HepG2 (cell line): ENCODE results near the gene MYO3B. TPM values are rescaled to one million over a fixed set of nuclear protein-coding genes. Genes with fewer than 3 reads are reported as not detected.

Experiments used
- ATAC-seq: fragments of 200-7000 bp; cut with Tn5 transposase; 3 replicates; pipeline ENCODE4 v1.9.1; 2020; ENCODE audit warnings: mild to moderate bottlenecking, moderate library complexity
- BruUV-seq: library from RNA; stranded (reverse); fragments of 400-500 nt; replicated peaks from 2 replicates; lab custom pipeline; 2021; lab: Mats Ljungman, UMichigan
- CTCF ChIA-PET: fragments of 300-600 bp; formaldehyde crosslinking; extraction: SDS; loops from one replicate; lab custom pipeline; 2021; ENCODE audit warnings: low total read pairs, inconsistent platforms, low intra/inter-chr PET ratio; lab: Yijun Ruan, JAX
- POLR2A ChIA-PET: fragments of 350-600 bp; sonication (Branson Sonifier 250); formaldehyde crosslinking; loops from one replicate; lab custom pipeline; 2020; ENCODE audit warnings: antibody characterized with exemption, inconsistent platforms; lab: Yijun Ruan, JAX
- DNase-seq: peaks from one replicate; pipeline ENCODE4 v3.0.0-alpha.2; 2015; ENCODE audit warnings: low spot score
- FAIRE-seq: peaks from 3 replicates; lab custom pipeline; 2011; peaks lifted over from hg19 to GRCh38; lab: Jason Lieb, UNC
- H2AFZ ChIP-seq: one replicate; pipeline ENCODE4 v1.6.1; 2011; ENCODE audit warnings: low read length, inconsistent platforms
- H3K27ac ChIP-seq: fragments of 300-600 bp; 3 replicates; pipeline ENCODE4 v1.8.0; 2011; ENCODE audit warnings: mixed run types, mild to moderate bottlenecking, mixed read lengths, low read length, inconsistent platforms; ENCODE audit not compliant: insufficient read depth; ENCODE audit errors: extremely low read length
- H3K27me3 ChIP-seq, 2 experiments: fragments of 200-600 bp in 1 of 2; 2 replicates in 1 of 2; 3 replicates in 1 of 2; pipeline versions ENCODE4 v1.6.0 to v1.8.0; 2011; ENCODE audit warnings: low read length in 2 of 2, mild to moderate bottlenecking in 2 of 2, moderate library complexity in 2 of 2, inconsistent platforms in 1 of 2; ENCODE audit not compliant: insufficient read depth in 2 of 2, control insufficient read depth in 1 of 2
- H3K36me3 ChIP-seq, 2 experiments: fragments of 200-600 bp in 1 of 2; replicated peaks in 1 of 2; 2 replicates in 1 of 2; 3 replicates in 1 of 2; pipeline versions ENCODE4 v1.5.1 to v1.8.0; 2011; ENCODE audit warnings: low read length in 2 of 2, inconsistent platforms in 1 of 2; ENCODE audit not compliant: insufficient read depth in 2 of 2, control insufficient read depth in 1 of 2
- H3K4me1 ChIP-seq: 2 replicates; pipeline ENCODE4 v1.5.1; 2012; ENCODE audit warnings: low read length, inconsistent platforms; ENCODE audit not compliant: insufficient read depth
- H3K4me2 ChIP-seq: 2 replicates; pipeline ENCODE4 v1.6.0; 2011; ENCODE audit warnings: low read depth, low read length, inconsistent platforms
- H3K4me3 ChIP-seq, 3 experiments: fragments of 200-600 bp in 1 of 3; sonication (generic), shearing (Covaris generic) in 1 of 3; replicated peaks in 1 of 3; 2 replicates each; pipeline ENCODE4 v1.5.1; 2011 to 2016; ENCODE audit warnings: low read length in 3 of 3, inconsistent platforms in 2 of 3, low read depth in 2 of 3, mild to moderate bottlenecking in 2 of 3, control low read depth in 1 of 3, mixed read lengths in 1 of 3; ENCODE audit not compliant: insufficient read depth in 1 of 3
- H3K79me2 ChIP-seq: one replicate; pipeline ENCODE4 v1.6.1; 2011; ENCODE audit warnings: low read length, inconsistent platforms; ENCODE audit not compliant: insufficient read depth
- H3K9ac ChIP-seq: 2 replicates; pipeline ENCODE4 v1.6.0; 2011; ENCODE audit warnings: mild to moderate bottlenecking, low read depth, low read length, inconsistent platforms; ENCODE audit not compliant: insufficient read depth
- H3K9me3 ChIP-seq: 2 replicates; pipeline ENCODE4 v1.5.1; 2012; ENCODE audit warnings: mild to moderate bottlenecking, low read length
- H4K20me1 ChIP-seq: 2 replicates; pipeline ENCODE4 v1.6.0; 2011; ENCODE audit warnings: inconsistent platforms, mild to moderate bottlenecking, low read length, moderate library complexity; ENCODE audit not compliant: insufficient read depth
- NR2F2 ChIP-seq: IDR thresholded peaks from 2 replicates; pipeline ENCODE4 v1.6.1; 2012; ENCODE audit warnings: low read depth, inconsistent platforms, borderline replicate concordance
- WGBS: methylation state at CpG from one replicate; pipeline ENCODE4 v1.1.6; 2017; ENCODE audit warnings: low lambda C conversion rate; 5-methylcytosine and 5-hydroxymethylcytosine counted together
- in situ Hi-C: cut with HindIII; loops from 2 replicates; pipeline ENCODE4 v1.10.0; 2017; ENCODE audit warnings: low pct_unique_long_range_greater_than_20kb; ENCODE audit not compliant: extremely low pct_ligation_motif_present
- intact Hi-C: fragments of 100-400 bp; cut with micrococcal nuclease; formaldehyde crosslinking; loops from one replicate; pipeline ENCODE4 v1.10.0; 2022; ENCODE audit not compliant: unreplicated experiment
- polyA plus RNA-seq, 8 experiments: library from polyadenylated mRNA; depleted of rRNA in 3 of 8; stranded (reverse) in 7 of 8; unstranded in 1 of 8; fragments of >200 nt; fragmentation: Illumina TruSeq in 4 of 8; extraction: Trizol in 4 of 8; gene quantifications; 2 replicates each; pipeline versions ENCODE4 v1.2.1 to v1.2.3, GENCODE V29; 2011 to 2016; ENCODE audit warnings: low read depth in 4 of 8, missing spikeins in 1 of 8, mixed read lengths in 1 of 8; ENCODE audit not compliant: insufficient read depth in 1 of 8
- total RNA-seq, 5 experiments: library from RNA; depleted of rRNA; stranded (reverse); fragments of >200 nt; fragmentation: Illumina TruSeq; extraction: Trizol; gene quantifications; 2 replicates each; pipeline ENCODE4 v1.2.3, GENCODE V29; 2016; ENCODE audit warnings: low read depth in 1 of 5
- TF ChIP-seq, protein P1 (sequence below): sonication (generic); formaldehyde crosslinking; IDR thresholded peaks from 2 replicates; pipeline ENCODE4 v1.4.0; 2020; ENCODE audit warnings: missing genetic modification reagents; ENCODE audit errors: not compliant biosample characterization
- TF ChIP-seq, protein P2 (sequence below): sonication (generic); formaldehyde crosslinking; IDR thresholded peaks from 2 replicates; pipeline ENCODE4 v1.8.0; 2022; ENCODE audit warnings: missing genetic modification reagents, mild to moderate bottlenecking, moderate library complexity, borderline replicate concordance
- TF ChIP-seq, protein P3 (sequence below): sonication (generic); formaldehyde crosslinking; IDR thresholded peaks from 2 replicates; pipeline ENCODE4 v1.5.1; 2020; ENCODE audit warnings: mild to moderate bottlenecking, missing genetic modification reagents, moderate library complexity

The MYO3B gene
- total and polyA plus RNA-seq, 2 of the 13 experiments (the other 11 are each of a cell fraction or from before 2014, with no cell fraction given), result 0.01 TPM; not detected in 1

DNA sequence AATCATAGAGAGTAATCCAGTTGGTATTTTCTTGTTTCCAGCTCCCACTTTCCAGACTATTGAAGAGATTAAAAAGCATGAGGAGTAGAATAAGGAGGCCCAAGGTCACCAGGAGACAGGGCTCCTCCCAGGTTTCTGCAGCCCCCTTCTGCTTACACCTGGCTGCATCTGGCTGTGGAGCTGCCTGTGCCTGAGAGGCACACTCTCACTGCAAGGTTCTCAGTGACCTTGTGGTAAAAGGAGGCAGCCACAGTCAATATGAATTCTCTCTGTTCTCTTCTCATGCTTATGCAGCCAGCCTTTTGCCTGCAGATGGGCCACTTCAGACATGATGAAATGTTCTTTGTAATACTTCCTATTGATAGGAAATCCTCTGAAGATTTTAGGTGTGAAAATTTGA is 233.7 kb downstream of the MYO3B start (continued):
- TF ChIP-seq, protein P1, sequence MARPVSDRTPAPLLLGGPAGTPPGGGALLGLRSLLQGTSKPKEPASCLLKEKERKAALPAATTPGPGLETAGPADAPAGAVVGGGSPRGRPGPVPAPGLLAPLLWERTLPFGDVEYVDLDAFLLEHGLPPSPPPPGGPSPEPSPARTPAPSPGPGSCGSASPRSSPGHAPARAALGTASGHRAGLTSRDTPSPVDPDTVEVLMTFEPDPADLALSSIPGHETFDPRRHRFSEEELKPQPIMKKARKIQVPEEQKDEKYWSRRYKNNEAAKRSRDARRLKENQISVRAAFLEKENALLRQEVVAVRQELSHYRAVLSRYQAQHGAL (CRISPR knock-in tag), result no peak
- TF ChIP-seq, all 625 proteins: peak for 0

DNA sequence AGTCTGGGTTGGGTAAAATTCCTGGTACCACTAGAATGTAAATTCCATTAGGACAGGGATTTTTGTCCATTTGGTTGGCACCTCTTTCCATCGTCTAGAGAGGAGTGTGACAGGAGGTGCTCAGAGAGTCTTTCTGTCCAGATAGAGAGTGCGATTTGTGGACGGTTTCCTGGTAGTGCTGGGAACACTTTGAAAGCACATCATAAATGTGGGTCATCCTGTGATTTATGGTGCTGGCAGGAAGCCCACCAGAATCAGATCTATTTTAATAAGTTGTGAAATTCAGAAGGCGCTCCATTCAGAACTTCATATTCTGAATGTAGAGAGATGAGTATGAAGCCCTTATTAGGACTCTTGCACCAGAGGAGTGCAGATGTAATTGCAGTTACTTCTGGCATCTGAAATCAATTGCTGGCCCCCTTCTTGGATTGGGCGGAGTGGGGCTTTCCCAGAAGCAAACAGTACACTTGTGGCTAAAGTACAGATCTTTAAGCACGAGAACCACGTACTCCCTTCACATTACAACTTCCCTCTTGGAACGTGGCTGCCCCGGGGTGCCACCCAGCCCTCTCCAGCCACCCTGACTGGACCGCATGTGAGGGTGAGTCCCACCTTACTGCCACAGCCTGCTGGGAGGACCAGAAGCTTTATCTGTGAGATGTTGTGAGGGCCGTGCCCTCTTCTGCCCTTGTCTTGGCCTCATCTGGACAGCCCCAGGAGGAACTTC is 243.2 kb downstream of the MYO3B start:
- in situ Hi-C loops, result no loop called here

More for the DNA sequence above, 243.2 kb downstream of the MYO3B start:
- POLR2A ChIA-PET, result interaction anchor here (0.6 kb wide), 1 partner anchor 52 kb away, joined by 4 read pairs; no protein-coding TSS in a partner anchor
- H3K36me3 ChIP-seq, result no peaks in the 10 kb centered on the region
- H3K4me1 ChIP-seq, result peaks cover 24% of the 10 kb centered on the region
- no peak for DNase-seq
- WGBS, result 35% methylated on average over 11 of the region's 11 CpGs
- peaks cover 2 to 34% of the 10 kb centered on the region in 2 experiments; a peak in 4 of 5 replicates for H3K27me3 ChIP-seq
- H2AFZ ChIP-seq, result peak overlapping the region; percentile 46
- CTCF ChIA-PET, result no interaction called here
- no TSS peak for BruUV-seq
- no peak overlapping the region for H3K9ac ChIP-seq
- H3K4me3 ChIP-seq, result peak overlapping the region in 1 of 3 experiments; percentile 13; a peak in 1 of 6 replicates
- ATAC-seq, result peak; percentile 48; the same call in 2 of the 3 replicates
- no peak overlapping the region for H3K27ac ChIP-seq
- no peak for FAIRE-seq
- no peaks in the 10 kb centered on the region for H4K20me1 ChIP-seq
- intact Hi-C loops, result no loop called here
- H3K9me3 ChIP-seq, result no peaks in the 10 kb centered on the region
- TF ChIP-seq, protein P2, sequence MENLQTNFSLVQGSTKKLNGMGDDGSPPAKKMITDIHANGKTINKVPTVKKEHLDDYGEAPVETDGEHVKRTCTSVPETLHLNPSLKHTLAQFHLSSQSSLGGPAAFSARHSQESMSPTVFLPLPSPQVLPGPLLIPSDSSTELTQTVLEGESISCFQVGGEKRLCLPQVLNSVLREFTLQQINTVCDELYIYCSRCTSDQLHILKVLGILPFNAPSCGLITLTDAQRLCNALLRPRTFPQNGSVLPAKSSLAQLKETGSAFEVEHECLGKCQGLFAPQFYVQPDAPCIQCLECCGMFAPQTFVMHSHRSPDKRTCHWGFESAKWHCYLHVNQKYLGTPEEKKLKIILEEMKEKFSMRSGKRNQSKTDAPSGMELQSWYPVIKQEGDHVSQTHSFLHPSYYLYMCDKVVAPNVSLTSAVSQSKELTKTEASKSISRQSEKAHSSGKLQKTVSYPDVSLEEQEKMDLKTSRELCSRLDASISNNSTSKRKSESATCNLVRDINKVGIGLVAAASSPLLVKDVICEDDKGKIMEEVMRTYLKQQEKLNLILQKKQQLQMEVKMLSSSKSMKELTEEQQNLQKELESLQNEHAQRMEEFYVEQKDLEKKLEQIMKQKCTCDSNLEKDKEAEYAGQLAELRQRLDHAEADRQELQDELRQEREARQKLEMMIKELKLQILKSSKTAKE (CRISPR knock-in tag), result no peak
- TF ChIP-seq, protein P3, sequence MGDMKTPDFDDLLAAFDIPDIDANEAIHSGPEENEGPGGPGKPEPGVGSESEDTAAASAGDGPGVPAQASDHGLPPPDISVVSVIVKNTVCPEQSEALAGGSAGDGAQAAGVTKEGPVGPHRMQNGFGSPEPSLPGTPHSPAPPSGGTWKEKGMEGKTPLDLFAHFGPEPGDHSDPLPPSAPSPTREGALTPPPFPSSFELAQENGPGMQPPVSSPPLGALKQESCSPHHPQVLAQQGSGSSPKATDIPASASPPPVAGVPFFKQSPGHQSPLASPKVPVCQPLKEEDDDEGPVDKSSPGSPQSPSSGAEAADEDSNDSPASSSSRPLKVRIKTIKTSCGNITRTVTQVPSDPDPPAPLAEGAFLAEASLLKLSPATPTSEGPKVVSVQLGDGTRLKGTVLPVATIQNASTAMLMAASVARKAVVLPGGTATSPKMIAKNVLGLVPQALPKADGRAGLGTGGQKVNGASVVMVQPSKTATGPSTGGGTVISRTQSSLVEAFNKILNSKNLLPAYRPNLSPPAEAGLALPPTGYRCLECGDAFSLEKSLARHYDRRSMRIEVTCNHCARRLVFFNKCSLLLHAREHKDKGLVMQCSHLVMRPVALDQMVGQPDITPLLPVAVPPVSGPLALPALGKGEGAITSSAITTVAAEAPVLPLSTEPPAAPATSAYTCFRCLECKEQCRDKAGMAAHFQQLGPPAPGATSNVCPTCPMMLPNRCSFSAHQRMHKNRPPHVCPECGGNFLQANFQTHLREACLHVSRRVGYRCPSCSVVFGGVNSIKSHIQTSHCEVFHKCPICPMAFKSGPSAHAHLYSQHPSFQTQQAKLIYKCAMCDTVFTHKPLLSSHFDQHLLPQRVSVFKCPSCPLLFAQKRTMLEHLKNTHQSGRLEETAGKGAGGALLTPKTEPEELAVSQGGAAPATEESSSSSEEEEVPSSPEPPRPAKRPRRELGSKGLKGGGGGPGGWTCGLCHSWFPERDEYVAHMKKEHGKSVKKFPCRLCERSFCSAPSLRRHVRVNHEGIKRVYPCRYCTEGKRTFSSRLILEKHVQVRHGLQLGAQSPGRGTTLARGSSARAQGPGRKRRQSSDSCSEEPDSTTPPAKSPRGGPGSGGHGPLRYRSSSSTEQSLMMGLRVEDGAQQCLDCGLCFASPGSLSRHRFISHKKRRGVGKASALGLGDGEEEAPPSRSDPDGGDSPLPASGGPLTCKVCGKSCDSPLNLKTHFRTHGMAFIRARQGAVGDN, result 0 out of 2 replicates have a peak, but pooled peaks have one; percentile 15
- no peak for TF ChIP-seq NR2F2
- TF ChIP-seq, all 625 proteins: peak for 1
- Histone ChIP-seq H3K79me2 (no peaks in the 10 kb centered on the region), H3K4me2 (peak overlapping the region; percentile 38; the same call in 1 of the 2 replicates)
